ENCODE data around the gene ALPG. TPM values are rescaled to one million over a fixed set of nuclear protein-coding genes. Genes with fewer than 3 reads are reported as not detected.

ALPG gene
- total and polyA plus RNA-seq, 9 of the 15 experiments (the other 6 are each of a cell fraction or from before 2014, with no cell fraction given): not detected

GRCh38 chr2:232447091-232447620, 40.5 kb downstream of the ALPG start:
- Histone ChIP-seq H3K9me3 (replicated peaks; ENCODE audit: control insufficient read depth, insufficient read depth, low read depth, low read length) (no peaks in the 10 kb centered on the region), H3K36me3 (ENCODE audit: control insufficient read depth, insufficient read depth, low read length) (no peaks in the 10 kb centered on the region), H3K4me1 (replicated peaks in 1 of 2; ENCODE audit: control insufficient read depth in 2 of 2, insufficient read depth in 2 of 2, low read length in 2 of 2) (peaks cover 0 to 12% of the 10 kb centered on the region in 2 experiments; a peak in 2 of 5 replicates), H3K9me1 (ENCODE audit: control insufficient read depth, insufficient read depth, low read length) (no peaks in the 10 kb centered on the region), H3K4me2 (ENCODE audit: insufficient read depth, low read length) (no peak overlapping the region), H2AFZ (ENCODE audit: low read depth, low read length) (no peak overlapping the region), H3K79me2 (ENCODE audit: control insufficient read depth, insufficient read depth, low read length) (no peaks in the 10 kb centered on the region), H3K4me3 (no peak overlapping the region), H3K9ac (ENCODE audit: insufficient read depth in 1 of 2, low read depth in 2 of 2, low read length in 2 of 2) (no peak overlapping the region), H3K27me3 (ENCODE audit: control insufficient read depth in 2 of 2, insufficient read depth in 2 of 2, low read length in 2 of 2) (0 out of 5 replicates have a peak, but pooled peaks cover 0 to 5% of the 10 kb centered on the region in 2 experiments), H4K20me1 (replicated peaks; ENCODE audit: control insufficient read depth, insufficient read depth, low read length) (no peaks in the 10 kb centered on the region), H3K27ac (ENCODE audit: extremely low read depth, low read depth, low read length) (no peak overlapping the region)
- 4% methylated on average over 4 of the region's 9 CpGs for WGBS (ENCODE audit: insufficient coverage, low coverage, missing lambda C conversion rate)
- no peak for FAIRE-seq
- TF ChIP-seq MGA (IDR thresholded peaks at IDR 0.05) (no peak), KDM5B (IDR thresholded peaks at IDR 0.05; ENCODE audit: insufficient replicate concordance, low read depth, low read length) (no peak), BHLHE40 (IDR thresholded peaks at IDR 0.05; ENCODE audit: low read length) (no peak), KDM2B (CRISPR knock-in tag; IDR thresholded peaks at IDR 0.05) (no peak), PHB (CRISPR knock-in tag; IDR thresholded peaks at IDR 0.05) (no peak), ZNF121 (CRISPR knock-in tag; conservative IDR thresholded peaks at IDR 0.05) (no peak), NFATC3 (IDR thresholded peaks at IDR 0.05) (no peak), RBM15 (IDR thresholded peaks at IDR 0.05; ENCODE audit: insufficient read depth, low read length) (no peak), TEAD2 (tag; IDR thresholded peaks at IDR 0.05) (no peak), ZNF696 (CRISPR knock-in tag; conservative IDR thresholded peaks at IDR 0.05) (no peak), ZNF766 (CRISPR knock-in tag; conservative IDR thresholded peaks at IDR 0.05) (no peak)
- CTCF ChIA-PET (ENCODE audit: low intra/inter-chr PET ratio): interaction anchor here (0.6 to 1.1 kb wide), 2 partner anchors 27 to 75 kb away, joined by 3 to 4 read pairs; no protein-coding TSS in a partner anchor
- DNase-seq (ENCODE audit: extremely low read depth in 1 of 4, low spot score in 3 of 4): no peak
- POLR2A ChIA-PET: no interaction called here
- no TSS peak for BruUV-seq (replicated peaks)
- intact Hi-C loops (cut with micrococcal nuclease) (loop anchor here (5.0 kb wide), 1 partner anchor 75 kb away; the partner anchor contains the start of gene PRSS56), in situ Hi-C loops (cut with MboI) (no loop called here)
- ATAC-seq: no peak
